Stomach smooth muscle (tissue), 2 donors: Measurements from ENCODE around the gene PLA2G7.

ENCODE experiments used
- H3K27ac ChIP-seq: one replicate; pipeline ENCODE4 v1.7.0; 2013; ENCODE audit warnings: mild to moderate bottlenecking, low read length, inconsistent platforms
- H3K27me3 ChIP-seq, 2 donors: one replicate each; pipeline ENCODE4 v1.7.0; 2013; ENCODE audit warnings: low read length in 2 of 2; ENCODE audit not compliant: insufficient read depth in 2 of 2, control insufficient read depth in 1 of 2
- H3K36me3 ChIP-seq, 2 donors: one replicate each; pipeline ENCODE4 v1.7.0; 2013; ENCODE audit warnings: low read length in 2 of 2; ENCODE audit not compliant: control insufficient read depth in 2 of 2, insufficient read depth in 2 of 2
- H3K4me1 ChIP-seq: one replicate; pipeline ENCODE4 v1.7.0; 2013; ENCODE audit warnings: low read length; ENCODE audit not compliant: control insufficient read depth, insufficient read depth
- H3K4me3 ChIP-seq, 2 donors: one replicate each; pipeline ENCODE4 v1.7.0; 2013; ENCODE audit warnings: low read length in 2 of 2
- H3K9ac ChIP-seq, 2 donors: one replicate each; pipeline ENCODE4 v1.7.0; 2013; ENCODE audit warnings: low read length in 2 of 2, mild to moderate bottlenecking in 1 of 2
- H3K9me3 ChIP-seq, 2 donors: one replicate each; pipeline ENCODE4 v1.7.0; 2013; ENCODE audit warnings: low read length in 2 of 2; ENCODE audit not compliant: control insufficient read depth in 2 of 2
- donor health status: healthy.
- donor health status: Pancreatic carcinoma.

The PLA2G7 gene

DNA sequence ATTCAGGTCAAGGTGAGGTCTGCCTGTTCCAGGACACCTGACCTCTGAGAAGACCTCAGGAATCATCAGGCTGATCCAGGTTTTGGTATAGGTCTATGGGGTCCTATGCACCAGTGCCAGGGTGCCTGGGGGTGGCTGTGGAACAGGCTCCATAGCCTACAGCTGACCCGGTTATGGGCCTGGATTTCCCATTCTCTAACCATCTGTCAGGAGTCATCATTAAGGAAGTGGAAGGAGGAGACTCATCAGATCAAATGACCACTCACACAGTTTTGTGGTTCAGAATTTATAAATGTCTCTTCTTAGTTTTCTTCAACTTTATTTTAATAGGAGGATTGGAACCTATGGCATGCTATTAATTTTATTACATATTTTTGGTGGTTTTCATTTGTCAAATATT lies 14.8 kb downstream of the PLA2G7 start:
- H3K9ac ChIP-seq, result no peak overlapping the region
- no peak overlapping the region for H3K4me3 ChIP-seq
- H3K4me1 ChIP-seq, result no peaks in the 10 kb centered on the region
- H3K27me3 ChIP-seq, result peaks cover 0 to 2% of the 10 kb centered on the region in 2 donors
- H3K9me3 ChIP-seq, result no peaks in the 10 kb centered on the region
- H3K36me3 ChIP-seq, result no peaks in the 10 kb centered on the region
- H3K27ac ChIP-seq, result no peak overlapping the region

DNA sequence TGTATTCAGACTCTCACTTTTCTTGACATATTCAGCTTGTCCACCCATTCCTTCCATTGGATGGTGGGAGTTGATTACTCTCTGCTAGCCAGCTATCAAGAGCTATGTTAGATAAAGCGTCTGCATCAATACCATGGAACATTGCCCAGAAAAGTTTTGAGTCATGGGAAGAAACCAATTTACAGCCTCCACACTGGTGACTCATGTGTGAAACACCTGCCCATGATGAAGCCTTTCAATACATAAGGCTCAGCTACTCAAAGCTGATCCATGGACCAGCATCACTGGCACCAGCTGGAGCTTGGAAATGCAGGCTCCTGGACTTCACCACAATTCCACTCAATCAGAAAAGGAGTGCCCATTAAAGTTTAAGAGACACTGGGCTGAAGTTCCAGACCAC lies 16.1 kb downstream of the PLA2G7 start:
- Histone ChIP-seq H3K27ac (no peak overlapping the region), H3K27me3 (peaks cover 0 to 2% of the 10 kb centered on the region in 2 donors), H3K36me3 (no peaks in the 10 kb centered on the region), H3K9ac (no peak overlapping the region), H3K9me3 (no peaks in the 10 kb centered on the region), H3K4me1 (no peaks in the 10 kb centered on the region), H3K4me3 (no peak overlapping the region)

DNA sequence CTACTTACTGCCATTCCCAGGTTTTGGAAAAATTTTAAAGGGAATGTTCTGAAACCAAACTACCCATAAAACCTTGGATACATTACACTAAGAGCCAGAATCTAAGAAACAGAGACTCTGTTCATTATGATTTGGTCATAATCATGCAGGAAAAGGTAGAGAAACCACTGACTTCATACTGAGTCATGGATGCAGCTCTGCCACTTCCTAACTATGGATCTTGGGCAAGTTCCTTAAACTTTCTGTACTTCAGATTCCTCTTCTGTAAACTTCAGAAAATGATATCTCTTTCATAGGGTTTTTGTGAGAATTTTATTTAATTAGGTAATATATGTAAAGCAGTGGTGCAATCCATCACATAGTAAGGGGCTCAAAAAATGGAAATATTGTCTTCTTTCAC lies 20.0 kb downstream of the PLA2G7 start:
- no peak overlapping the region for H3K27ac ChIP-seq
- no peak overlapping the region for H3K4me3 ChIP-seq
- H3K27me3 ChIP-seq, result peaks cover 0 to 2% of the 10 kb centered on the region in 2 donors
- no peaks in the 10 kb centered on the region for H3K9me3 ChIP-seq
- H3K36me3 ChIP-seq, result no peaks in the 10 kb centered on the region
- H3K9ac ChIP-seq, result no peak overlapping the region
- H3K4me1 ChIP-seq, result no peaks in the 10 kb centered on the region

DNA sequence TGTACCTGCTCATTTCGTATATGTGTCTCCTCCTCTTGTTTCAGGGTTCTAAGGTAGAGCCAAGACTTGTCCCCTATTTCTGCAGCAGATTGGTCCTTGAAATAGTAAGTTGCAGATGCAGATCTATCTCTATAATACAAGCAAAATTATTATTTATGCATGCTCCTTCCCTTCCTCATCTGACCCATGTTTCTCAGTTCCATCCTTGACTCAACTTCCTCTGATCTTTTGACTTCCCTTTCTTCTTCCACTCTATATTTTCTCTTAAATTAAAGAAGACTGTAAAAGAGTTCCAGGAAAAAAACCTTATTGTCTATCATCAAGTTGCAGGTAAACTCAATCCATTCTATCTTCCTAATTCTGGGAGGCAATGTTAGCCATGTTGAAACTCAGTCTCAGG lies 23.7 kb downstream of the PLA2G7 start:
- Histone ChIP-seq H3K4me1 (no peaks in the 10 kb centered on the region), H3K36me3 (no peaks in the 10 kb centered on the region), H3K27me3 (no peaks in the 10 kb centered on the region), H3K27ac (no peak overlapping the region), H3K4me3 (no peak overlapping the region), H3K9ac (no peak overlapping the region), H3K9me3 (no peaks in the 10 kb centered on the region)

DNA sequence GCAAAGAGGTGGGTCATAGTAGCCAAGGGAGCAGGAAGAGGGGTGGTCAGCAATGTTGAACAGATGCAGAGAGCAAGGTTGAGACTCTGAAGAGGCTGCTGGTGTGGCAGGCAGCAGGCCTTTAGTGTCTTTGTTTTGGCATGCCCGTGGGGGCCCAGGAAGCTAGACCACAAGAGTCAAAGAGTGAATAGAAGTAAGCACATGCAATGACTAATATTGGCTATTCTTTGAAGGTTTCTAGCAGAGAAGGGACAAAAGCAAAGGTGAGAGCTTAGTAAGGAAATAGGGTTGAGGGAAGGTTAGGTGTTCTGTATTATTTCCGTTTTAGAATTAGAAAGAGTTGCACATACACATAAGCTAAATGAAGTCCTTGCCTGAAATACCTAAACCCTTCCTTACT lies 28.7 kb downstream of the PLA2G7 start:
- Histone ChIP-seq H3K9ac (no peak overlapping the region), H3K27ac (no peak overlapping the region), H3K27me3 (no peaks in the 10 kb centered on the region), H3K4me3 (no peak overlapping the region), H3K9me3 (no peaks in the 10 kb centered on the region), H3K36me3 (no peaks in the 10 kb centered on the region), H3K4me1 (no peaks in the 10 kb centered on the region)

DNA sequence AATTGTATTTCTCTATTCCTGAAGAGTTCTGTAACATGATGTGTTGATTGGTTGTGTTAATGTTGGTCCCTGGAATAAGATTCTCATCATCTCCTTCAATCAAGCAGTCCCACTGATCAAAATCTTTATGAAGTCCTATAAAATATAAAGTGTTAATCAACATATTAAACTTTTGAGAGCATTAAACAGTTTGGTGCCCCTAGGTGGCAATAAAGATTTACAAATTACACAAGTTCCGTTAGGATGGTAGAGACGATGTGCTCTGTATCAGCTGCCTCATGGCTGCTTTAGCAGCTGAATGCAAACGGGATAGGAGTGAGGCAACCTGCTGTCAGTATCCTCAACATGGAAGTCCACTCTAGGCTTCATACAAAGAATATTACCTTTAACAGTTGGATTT lies 30.6 kb downstream of the PLA2G7 start:
- no peaks in the 10 kb centered on the region for H3K9me3 ChIP-seq
- H3K27ac ChIP-seq, result no peak overlapping the region
- no peak overlapping the region for H3K9ac ChIP-seq
- H3K4me3 ChIP-seq, result no peak overlapping the region
- no peaks in the 10 kb centered on the region for H3K27me3 ChIP-seq
- no peaks in the 10 kb centered on the region for H3K4me1 ChIP-seq
- no peaks in the 10 kb centered on the region for H3K36me3 ChIP-seq

DNA sequence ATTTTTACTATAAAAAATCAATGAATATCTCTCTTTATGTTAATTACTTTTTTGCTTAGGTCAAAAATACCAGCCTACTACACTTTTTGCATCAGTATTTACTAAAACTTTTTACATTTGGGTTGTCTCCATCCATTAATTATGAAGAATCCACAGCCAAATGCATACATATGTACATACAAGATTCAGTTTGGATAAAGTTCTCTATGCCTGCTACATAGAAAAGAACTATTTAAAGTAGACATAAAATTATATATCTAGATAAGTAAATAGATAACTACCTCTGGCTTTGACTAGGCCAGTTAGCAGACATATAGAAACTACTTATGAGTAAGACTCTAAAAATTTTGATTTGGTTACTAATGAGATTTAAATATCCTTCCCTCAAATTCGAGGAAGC lies 35.2 kb downstream of the PLA2G7 start:
- no peak overlapping the region for H3K27ac ChIP-seq
- no peaks in the 10 kb centered on the region for H3K4me1 ChIP-seq
- H3K9ac ChIP-seq, result no peak overlapping the region
- H3K4me3 ChIP-seq, result no peak overlapping the region
- no peaks in the 10 kb centered on the region for H3K9me3 ChIP-seq
- H3K27me3 ChIP-seq, result no peaks in the 10 kb centered on the region
- no peaks in the 10 kb centered on the region for H3K36me3 ChIP-seq

DNA sequence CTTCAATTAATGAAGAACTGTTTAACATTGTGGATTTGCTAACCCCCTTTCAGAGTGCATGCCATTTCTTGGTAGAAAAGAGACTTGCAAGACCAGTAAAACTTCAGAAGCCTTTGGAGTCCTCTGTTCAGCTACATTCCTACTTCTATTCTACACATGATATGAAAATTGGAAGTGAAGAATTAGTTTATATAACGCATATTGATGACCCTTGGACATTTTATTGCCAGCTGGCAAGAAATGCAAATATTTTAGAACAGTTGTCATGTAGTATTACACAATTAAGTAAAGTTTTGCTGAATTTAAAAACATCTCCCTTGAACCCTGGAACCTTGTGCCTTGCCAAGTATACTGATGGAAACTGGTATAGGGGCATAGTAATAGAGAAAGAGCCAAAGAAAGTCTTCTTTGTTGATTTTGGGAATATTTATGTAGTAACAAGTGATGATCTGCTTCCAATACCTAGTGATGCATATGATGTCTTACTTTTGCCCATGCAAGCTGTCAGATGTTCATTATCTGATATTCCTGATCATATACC lies 44.2 kb downstream of the PLA2G7 start:
- no peaks in the 10 kb centered on the region for H3K27me3 ChIP-seq
- H3K9me3 ChIP-seq, result no peaks in the 10 kb centered on the region
- no peaks in the 10 kb centered on the region for H3K36me3 ChIP-seq
- H3K4me3 ChIP-seq, result no peak overlapping the region
- no peaks in the 10 kb centered on the region for H3K4me1 ChIP-seq
- H3K9ac ChIP-seq, result no peak overlapping the region
- no peak overlapping the region for H3K27ac ChIP-seq

DNA sequence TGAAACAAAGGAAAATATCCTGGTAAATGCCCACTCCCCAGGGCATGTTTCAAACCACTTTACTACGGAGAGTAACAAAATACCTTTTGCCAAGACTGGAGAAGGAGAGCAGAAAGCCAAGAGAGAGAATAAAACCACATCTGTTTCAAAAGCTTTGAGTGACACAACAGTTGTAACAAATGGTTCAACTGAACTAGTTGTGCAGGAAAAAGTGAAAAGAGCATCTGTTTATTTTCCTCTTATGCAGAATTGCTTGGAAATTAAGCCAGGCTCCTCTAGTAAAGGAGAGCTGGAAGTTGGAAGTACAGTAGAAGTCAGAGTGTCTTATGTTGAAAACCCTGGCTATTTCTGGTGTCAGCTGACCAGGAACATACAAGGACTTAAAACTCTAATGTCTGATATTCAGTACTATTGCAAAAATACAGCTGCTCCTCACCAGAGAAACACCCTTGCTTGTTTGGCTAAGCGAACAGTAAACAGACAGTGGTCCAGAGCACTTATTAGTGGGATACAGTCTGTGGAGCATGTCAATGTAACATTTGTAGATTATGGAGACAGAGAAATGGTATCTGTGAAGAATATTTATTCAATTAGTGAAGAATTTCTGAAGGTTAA lies 44.9 kb downstream of the PLA2G7 start:
- Histone ChIP-seq H3K9me3 (no peaks in the 10 kb centered on the region), H3K4me1 (no peaks in the 10 kb centered on the region), H3K9ac (no peak overlapping the region), H3K27me3 (no peaks in the 10 kb centered on the region), H3K36me3 (no peaks in the 10 kb centered on the region), H3K27ac (no peak overlapping the region), H3K4me3 (no peak overlapping the region)

DNA sequence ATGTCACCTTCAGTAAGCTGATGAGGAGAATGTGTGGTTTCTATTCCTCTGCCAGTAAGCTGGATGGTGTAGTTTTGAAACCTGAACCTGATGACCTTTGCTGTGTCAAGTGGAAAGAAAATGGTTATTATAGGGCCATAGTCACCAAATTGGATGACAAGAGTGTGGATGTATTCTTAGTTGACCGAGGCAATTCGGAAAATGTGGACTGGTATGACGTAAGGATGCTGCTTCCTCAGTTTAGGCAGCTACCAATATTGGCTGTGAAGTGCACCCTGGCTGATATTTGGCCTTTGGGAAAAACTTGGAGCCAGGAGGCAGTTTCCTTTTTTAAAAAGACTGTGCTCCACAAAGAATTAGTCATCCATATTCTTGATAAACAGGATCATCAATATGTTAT lies 45.5 kb downstream of the PLA2G7 start:
- Histone ChIP-seq H3K9ac (no peak overlapping the region), H3K4me1 (no peaks in the 10 kb centered on the region), H3K4me3 (no peak overlapping the region), H3K27ac (no peak overlapping the region), H3K9me3 (no peaks in the 10 kb centered on the region), H3K27me3 (no peaks in the 10 kb centered on the region), H3K36me3 (no peaks in the 10 kb centered on the region)

DNA sequence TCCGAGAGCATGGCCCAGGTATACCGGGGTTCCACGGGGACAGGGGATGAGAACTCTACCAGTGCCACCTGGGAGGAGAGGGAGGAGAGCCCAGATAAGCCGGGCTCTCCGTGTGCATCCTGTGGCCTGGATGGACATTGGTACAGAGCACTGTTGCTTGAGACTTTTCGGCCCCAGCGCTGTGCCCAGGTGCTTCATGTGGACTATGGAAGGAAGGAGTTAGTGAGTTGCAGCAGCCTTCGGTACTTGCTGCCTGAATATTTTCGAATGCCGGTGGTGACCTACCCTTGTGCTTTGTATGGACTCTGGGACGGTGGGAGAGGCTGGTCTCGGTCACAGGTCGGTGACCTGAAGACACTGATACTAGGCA lies 46.2 kb downstream of the PLA2G7 start:
- H3K4me1 ChIP-seq, result no peaks in the 10 kb centered on the region
- H3K9ac ChIP-seq, result no peak overlapping the region
- H3K9me3 ChIP-seq, result no peaks in the 10 kb centered on the region

More for the DNA sequence above, 46.2 kb downstream of the PLA2G7 start:
- no peaks in the 10 kb centered on the region for H3K27me3 ChIP-seq
- H3K4me3 ChIP-seq, result no peak overlapping the region
- H3K36me3 ChIP-seq, result no peaks in the 10 kb centered on the region
- no peak overlapping the region for H3K27ac ChIP-seq
